ENCODE results near the gene ADAMTS12. TPM values are rescaled to one million over a fixed set of nuclear protein-coding genes. Genes with fewer than 3 reads are reported as not detected.

ADAMTS12 gene
- total and polyA plus RNA-seq, 2 of the 8 experiments (the other 6 are each of a cell fraction or from before 2014, with no cell fraction given) = 6.4 to 12.8 TPM

DNA sequence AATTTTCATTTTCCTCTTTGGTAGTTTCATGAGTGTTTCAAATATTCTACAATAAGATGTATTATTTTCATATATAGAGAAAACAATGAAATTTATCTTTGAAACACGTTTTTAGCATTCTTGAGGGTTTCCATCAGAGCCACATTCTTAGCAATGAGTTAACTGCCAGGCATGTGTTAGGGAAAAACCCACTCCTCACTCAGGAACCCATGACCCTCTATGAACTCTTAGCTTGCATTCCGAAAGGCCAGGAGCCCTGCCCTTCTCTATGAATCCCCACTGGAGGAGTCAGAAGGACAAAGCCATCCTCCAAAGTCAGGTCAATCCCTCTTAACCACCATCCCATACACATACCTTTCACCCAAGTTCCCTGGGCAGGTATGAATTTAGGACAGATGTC, 57.5 kb downstream of the ADAMTS12 start (continued):
- TF ChIP-seq, protein P1, sequence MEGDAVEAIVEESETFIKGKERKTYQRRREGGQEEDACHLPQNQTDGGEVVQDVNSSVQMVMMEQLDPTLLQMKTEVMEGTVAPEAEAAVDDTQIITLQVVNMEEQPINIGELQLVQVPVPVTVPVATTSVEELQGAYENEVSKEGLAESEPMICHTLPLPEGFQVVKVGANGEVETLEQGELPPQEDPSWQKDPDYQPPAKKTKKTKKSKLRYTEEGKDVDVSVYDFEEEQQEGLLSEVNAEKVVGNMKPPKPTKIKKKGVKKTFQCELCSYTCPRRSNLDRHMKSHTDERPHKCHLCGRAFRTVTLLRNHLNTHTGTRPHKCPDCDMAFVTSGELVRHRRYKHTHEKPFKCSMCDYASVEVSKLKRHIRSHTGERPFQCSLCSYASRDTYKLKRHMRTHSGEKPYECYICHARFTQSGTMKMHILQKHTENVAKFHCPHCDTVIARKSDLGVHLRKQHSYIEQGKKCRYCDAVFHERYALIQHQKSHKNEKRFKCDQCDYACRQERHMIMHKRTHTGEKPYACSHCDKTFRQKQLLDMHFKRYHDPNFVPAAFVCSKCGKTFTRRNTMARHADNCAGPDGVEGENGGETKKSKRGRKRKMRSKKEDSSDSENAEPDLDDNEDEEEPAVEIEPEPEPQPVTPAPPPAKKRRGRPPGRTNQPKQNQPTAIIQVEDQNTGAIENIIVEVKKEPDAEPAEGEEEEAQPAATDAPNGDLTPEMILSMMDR (IDR thresholded peaks at IDR 0.05; ENCODE audit: control extremely low read depth in 1 of 3, insufficient read depth in 1 of 3, low read depth in 1 of 3, low read length in 3 of 3) = no peak
- TF ChIP-seq, protein P2, sequence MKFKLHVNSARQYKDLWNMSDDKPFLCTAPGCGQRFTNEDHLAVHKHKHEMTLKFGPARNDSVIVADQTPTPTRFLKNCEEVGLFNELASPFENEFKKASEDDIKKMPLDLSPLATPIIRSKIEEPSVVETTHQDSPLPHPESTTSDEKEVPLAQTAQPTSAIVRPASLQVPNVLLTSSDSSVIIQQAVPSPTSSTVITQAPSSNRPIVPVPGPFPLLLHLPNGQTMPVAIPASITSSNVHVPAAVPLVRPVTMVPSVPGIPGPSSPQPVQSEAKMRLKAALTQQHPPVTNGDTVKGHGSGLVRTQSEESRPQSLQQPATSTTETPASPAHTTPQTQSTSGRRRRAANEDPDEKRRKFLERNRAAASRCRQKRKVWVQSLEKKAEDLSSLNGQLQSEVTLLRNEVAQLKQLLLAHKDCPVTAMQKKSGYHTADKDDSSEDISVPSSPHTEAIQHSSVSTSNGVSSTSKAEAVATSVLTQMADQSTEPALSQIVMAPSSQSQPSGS (IDR thresholded peaks at IDR 0.05; ENCODE audit: low read length) = no peak
- TF ChIP-seq FOSL1 (IDR thresholded peaks at IDR 0.05; ENCODE audit: insufficient read depth, low read depth, low read length) = no peak
- no peak for TF ChIP-seq SUZ12 (IDR thresholded peaks at IDR 0.05; ENCODE audit: low read length)
- TF ChIP-seq NRF1 (IDR thresholded peaks at IDR 0.05; ENCODE audit: low read depth, low read length) = no peak

Data from H1 (cell line).